ENCODE results near the gene C6.

DNA sequence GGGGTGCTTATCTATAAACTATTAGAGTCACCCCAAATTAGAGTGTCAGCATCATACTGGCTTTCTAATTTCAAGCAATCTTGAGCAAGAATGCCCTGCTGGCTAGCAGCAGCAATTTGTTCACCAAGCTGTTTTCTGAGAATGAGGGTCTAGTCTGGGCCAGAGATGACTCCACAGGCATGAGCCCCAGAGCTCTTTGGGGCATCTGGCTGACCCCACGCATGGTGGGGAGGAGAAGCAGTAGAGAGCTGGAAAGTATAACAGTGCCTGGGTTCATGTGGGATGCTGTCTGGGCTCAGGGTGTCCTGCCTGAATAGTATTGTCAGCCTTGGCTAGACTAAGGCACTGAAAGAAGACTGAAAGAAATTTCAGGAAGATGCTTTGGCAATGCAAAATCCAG, 64.9 kb downstream of the C6 start:
- no peak for TF ChIP-seq POLR2A (IDR thresholded peaks at IDR 0.05; ENCODE audit: low read depth, low read length)
- no peak for TF ChIP-seq POU2F2 (IDR thresholded peaks at IDR 0.05; ENCODE audit: low read depth, low read length)
- no peak for TF ChIP-seq POLR2AphosphoS5 (IDR thresholded peaks at IDR 0.05; ENCODE audit: low read depth, low read length)
- TF ChIP-seq TAF1 (IDR thresholded peaks at IDR 0.05; ENCODE audit: low read depth, low read length) = no peak
- TF ChIP-seq PAX5 (IDR thresholded peaks at IDR 0.05; ENCODE audit: insufficient read depth, low read length, severe bottlenecking) = no peak
- no peak for TF ChIP-seq SPI1 (IDR thresholded peaks at IDR 0.05; ENCODE audit: low read depth, low read length)
